WI38 (cell line): ENCODE measurements around the gene DECR2.
A peak's percentile ranks its signal among the peaks of the same experiment; 100 is the strongest.
"Not testable (repeated sequence)": the region's sequence is repeated elsewhere in the genome, so short reads cannot be mapped to it uniquely, and the experiment has no call there.

Source experiments
- H3K4me3 ChIP-seq: 2 replicates; pipeline ENCODE4 v1.5.1; 2011; ENCODE audit warnings: low read depth, mild to moderate bottlenecking, control low read depth, low read length
- CTCF ChIP-seq: IDR thresholded peaks from 2 replicates; pipeline ENCODE4 v1.5.1; 2012; ENCODE audit warnings: low read depth, mild to moderate bottlenecking, control low read depth, low read length

DECR2 gene

GRCh38 chr16:377419-377951 lies 24.2 kb upstream of the DECR2 start:
- no peak overlapping the region for H3K4me3 ChIP-seq
- TF ChIP-seq CTCF: no peak

GRCh38 chr16:378113-378820 lies 23.4 kb upstream of the DECR2 start:
- H3K4me3 ChIP-seq: not testable (repeated sequence)

- H3K4me3 ChIP-seq: no peak overlapping the region
- no peak for TF ChIP-seq CTCF
Measured at GRCh38 chr16:378821-379182, 22.9 kb upstream of the DECR2 start.

- TF ChIP-seq CTCF: no peak
- no peak overlapping the region for H3K4me3 ChIP-seq
Measured at GRCh38 chr16:379183-379960, 22.3 kb upstream of the DECR2 start.

GRCh38 chr16:379961-380761 lies 21.5 kb upstream of the DECR2 start:
- H3K4me3 ChIP-seq: peak overlapping the region; percentile 81
- TF ChIP-seq CTCF: no peak

GRCh38 chr16:380762-381011 lies 21.0 kb upstream of the DECR2 start:
- H3K4me3 ChIP-seq: peak overlapping the region; percentile 81
- no peak for TF ChIP-seq CTCF

- H3K4me3 ChIP-seq: peak overlapping the region; percentile 81
- TF ChIP-seq CTCF: no peak
Measured at GRCh38 chr16:381012-381788, 20.5 kb upstream of the DECR2 start.
